Stomach (tissue), 9 donors: ENCODE results near the gene GAREM2. TPM values are rescaled to one million over a fixed set of nuclear protein-coding genes. Genes with fewer than 3 reads are reported as not detected.
A peak's percentile ranks its signal among the peaks of the same experiment; 100 is the strongest.

Experiments used
- DNase-seq, 2 donors: peaks; one replicate each; pipeline versions ENCODE4 v3.0.0 to v3.0.0-alpha.2; 2013 to 2019
- H3K27ac ChIP-seq, 5 donors: fragments of 200-600 bp in 4 of 5; sonication (generic) in 4 of 5; one replicate each; pipeline ENCODE4 v1.5.1; 2013 to 2019; ENCODE audit warnings: mild to moderate bottlenecking in 1 of 5, moderate library complexity in 1 of 5
- H3K27me3 ChIP-seq, 3 donors: fragments of 200-600 bp; sonication (generic); one replicate each; pipeline ENCODE4 v1.5.1; 2017 to 2019; ENCODE audit warnings: mixed run types in 1 of 3
- H3K36me3 ChIP-seq, 4 donors: fragments of 200-600 bp; sonication (generic); 1 replicate in 3 of 4; 2 replicates in 1 of 4; pipeline ENCODE4 v1.5.1; 2016 to 2019
- H3K4me1 ChIP-seq, 4 donors: fragments of 200-600 bp; sonication (generic); one replicate each; pipeline ENCODE4 v1.5.1; 2016 to 2019
- H3K4me3 ChIP-seq, 4 donors: fragments of 200-600 bp; sonication (generic) in 3 of 4; one replicate each; pipeline ENCODE4 v1.5.1; 2016 to 2019; ENCODE audit warnings: mild to moderate bottlenecking in 1 of 4
- H3K9me3 ChIP-seq, 4 donors: fragments of 200-600 bp; sonication (generic); one replicate each; pipeline ENCODE4 v1.5.1; 2016 to 2019
- EP300 ChIP-seq: sonication (generic); formaldehyde crosslinking; IDR thresholded peaks from one replicate; pipeline ENCODE4 v1.6.1; 2017; ENCODE audit warnings: antibody characterized with exemption
- POLR2A ChIP-seq, 4 donors: fragments of 450-650 bp; IDR thresholded peaks; one replicate each; pipeline ENCODE4 v1.6.1; 2016; ENCODE audit warnings: antibody characterized with exemption in 4 of 4, control low read depth in 2 of 4, mild to moderate bottlenecking in 1 of 4, moderate library complexity in 1 of 4
- POLR2AphosphoS5 ChIP-seq, 3 donors: sonication (generic); formaldehyde crosslinking; IDR thresholded peaks; one replicate each; pipeline ENCODE4 v1.6.1; 2016; ENCODE audit warnings: antibody characterized with exemption in 3 of 3
- WGBS, 5 donors: extraction: QIAGEN DNeasy Blood & Tissue Kit in 3 of 5; methylation state at CpG; one replicate each; pipeline versions ENCODE4 v1.1.5 to v1.1.7; 2013 to 2018; 5-methylcytosine and 5-hydroxymethylcytosine counted together
- intact Hi-C: fragments of 100-400 bp; cut with DNase I; formaldehyde crosslinking; loops from one replicate; pipeline ENCODE4 v1.15.1; 2023; ENCODE audit warnings: low total_unique reads
- polyA plus RNA-seq, 3 donors: library from polyadenylated mRNA; stranded (reverse); fragments of 200-250 nt; gene quantifications; one replicate each; pipeline ENCODE4 v1.2.3, GENCODE V29; 2013
- total RNA-seq, 5 donors: library from RNA; depleted of rRNA; stranded (reverse); fragments of >200 nt; gene quantifications; one replicate each; pipeline versions ENCODE4 v1.1.0 to v1.2.3, GENCODE V29; 2014 to 2016
- TF ChIP-seq, protein P1 (sequence below), 7 experiments: fragments of 450-650 bp in 4 of 7; fragments of 200-600 bp in 3 of 7; sonication (generic) in 3 of 7; IDR thresholded peaks; one replicate each; pipeline ENCODE4 v1.5.1; 2016 to 2019; ENCODE audit warnings: antibody characterized with exemption in 7 of 7, control low read depth in 2 of 7, mild to moderate bottlenecking in 1 of 7
- donor health status: healthy with polysubstance abuse.
- donor health status: Bipolar disorder and iron deficiency.
- donor health status: healthy.

Gene GAREM2
- total and polyA plus RNA-seq, 8 donors, result under 0.01 to 2.3 (median 1.2) TPM; not detected in 2

DNA sequence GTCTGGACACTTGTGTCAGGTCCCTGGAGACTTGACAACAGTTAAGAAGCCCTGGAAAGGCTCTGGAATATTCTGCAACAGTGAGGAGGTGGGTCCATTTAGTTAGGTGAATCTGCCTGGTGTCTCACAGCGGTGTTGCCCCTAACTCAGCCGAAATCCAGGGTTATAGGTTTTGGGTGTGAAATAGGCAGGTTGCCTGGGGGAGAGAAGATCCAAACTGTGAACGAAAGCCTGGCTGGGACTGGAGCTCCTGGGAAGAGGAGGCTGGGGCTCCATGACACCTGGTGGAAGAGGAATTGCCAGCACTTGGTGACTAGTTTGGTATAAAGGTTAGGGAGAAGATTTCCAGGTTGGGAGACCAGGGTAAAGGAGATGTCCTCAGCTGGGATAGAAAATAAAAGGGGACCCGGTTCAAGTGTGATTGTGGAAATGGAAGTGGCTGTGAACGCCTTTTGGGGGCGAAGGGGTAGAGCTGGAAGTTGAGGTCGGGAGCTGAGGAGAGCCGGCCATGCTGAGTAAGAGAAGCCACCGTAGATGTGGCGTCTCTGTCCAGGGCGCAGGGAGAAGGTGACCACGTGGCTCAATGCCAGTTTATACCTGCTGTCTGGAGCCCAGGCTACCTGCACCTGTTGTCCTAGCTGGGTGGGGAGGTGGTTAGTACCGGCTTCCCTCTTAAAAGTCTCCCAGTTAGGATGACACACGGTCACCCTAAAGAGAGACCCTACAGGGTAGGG is 3.0 kb upstream of the GAREM2 start:
- Histone ChIP-seq H3K27me3 (peaks cover 10 to 39% (median 25%) of the 10 kb centered on the region in 3 donors), H3K4me3 (no peak overlapping the region), H3K27ac (no peak overlapping the region), H3K9me3 (no peaks in the 10 kb centered on the region), H3K36me3 (no peaks in the 10 kb centered on the region), H3K4me1 (peaks cover 14 to 21% (median 16%) of the 10 kb centered on the region in 4 donors)
- DNase-seq, result no peak
- no peak for TF ChIP-seq POLR2A (IDR thresholded peaks at IDR 0.05)
- no peak for TF ChIP-seq EP300
- TF ChIP-seq POLR2AphosphoS5 (IDR thresholded peaks at IDR 0.05), result no peak
- TF ChIP-seq, protein P1, sequence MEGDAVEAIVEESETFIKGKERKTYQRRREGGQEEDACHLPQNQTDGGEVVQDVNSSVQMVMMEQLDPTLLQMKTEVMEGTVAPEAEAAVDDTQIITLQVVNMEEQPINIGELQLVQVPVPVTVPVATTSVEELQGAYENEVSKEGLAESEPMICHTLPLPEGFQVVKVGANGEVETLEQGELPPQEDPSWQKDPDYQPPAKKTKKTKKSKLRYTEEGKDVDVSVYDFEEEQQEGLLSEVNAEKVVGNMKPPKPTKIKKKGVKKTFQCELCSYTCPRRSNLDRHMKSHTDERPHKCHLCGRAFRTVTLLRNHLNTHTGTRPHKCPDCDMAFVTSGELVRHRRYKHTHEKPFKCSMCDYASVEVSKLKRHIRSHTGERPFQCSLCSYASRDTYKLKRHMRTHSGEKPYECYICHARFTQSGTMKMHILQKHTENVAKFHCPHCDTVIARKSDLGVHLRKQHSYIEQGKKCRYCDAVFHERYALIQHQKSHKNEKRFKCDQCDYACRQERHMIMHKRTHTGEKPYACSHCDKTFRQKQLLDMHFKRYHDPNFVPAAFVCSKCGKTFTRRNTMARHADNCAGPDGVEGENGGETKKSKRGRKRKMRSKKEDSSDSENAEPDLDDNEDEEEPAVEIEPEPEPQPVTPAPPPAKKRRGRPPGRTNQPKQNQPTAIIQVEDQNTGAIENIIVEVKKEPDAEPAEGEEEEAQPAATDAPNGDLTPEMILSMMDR (IDR thresholded peaks at IDR 0.05), result no peak
- WGBS, 5 donors, result 78 to 83% (median 82%) methylated on average over 14 of the region's 14 CpGs
- intact Hi-C loops, result no loop called here

DNA sequence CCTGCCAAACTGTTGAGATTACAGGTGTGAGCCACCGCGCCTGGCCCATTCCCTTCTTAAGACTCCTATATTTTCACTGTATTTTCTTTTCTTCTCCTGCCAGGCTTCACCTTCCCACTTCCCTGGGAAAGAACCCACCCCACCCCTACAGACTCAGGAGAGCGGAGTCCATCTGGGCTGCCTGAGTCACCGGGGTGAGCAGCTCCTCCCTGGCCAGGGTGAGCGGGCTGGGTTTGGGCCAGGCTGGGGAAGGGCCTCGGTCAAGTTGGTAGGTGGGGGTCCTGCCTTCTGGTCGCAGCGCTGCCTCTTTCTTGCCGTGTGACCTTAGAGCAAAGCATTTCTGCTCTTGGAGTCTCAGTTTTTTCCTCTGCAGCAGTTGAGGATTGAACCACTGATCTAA is 2.1 kb upstream of the GAREM2 start:
- Histone ChIP-seq H3K27me3 (peaks cover 10 to 48% (median 34%) of the 10 kb centered on the region in 3 donors), H3K36me3 (no peaks in the 10 kb centered on the region), H3K4me1 (peaks cover 14 to 21% (median 16%) of the 10 kb centered on the region in 4 donors), H3K27ac (no peak overlapping the region), H3K9me3 (no peaks in the 10 kb centered on the region), H3K4me3 (no peak overlapping the region)
- DNase-seq, result peak in 1 of 2 donors; percentile 38
- WGBS, 5 donors, result 73 to 90% (median 81%) methylated on average over 9 of the region's 9 CpGs
- TF ChIP-seq POLR2AphosphoS5 (IDR thresholded peaks at IDR 0.05) (no peak), EP300 (no peak), POLR2A (IDR thresholded peaks at IDR 0.05) (no peak)
- TF ChIP-seq, protein P1 (IDR thresholded peaks at IDR 0.05), result no peak
- intact Hi-C loops, result no loop called here

DNA sequence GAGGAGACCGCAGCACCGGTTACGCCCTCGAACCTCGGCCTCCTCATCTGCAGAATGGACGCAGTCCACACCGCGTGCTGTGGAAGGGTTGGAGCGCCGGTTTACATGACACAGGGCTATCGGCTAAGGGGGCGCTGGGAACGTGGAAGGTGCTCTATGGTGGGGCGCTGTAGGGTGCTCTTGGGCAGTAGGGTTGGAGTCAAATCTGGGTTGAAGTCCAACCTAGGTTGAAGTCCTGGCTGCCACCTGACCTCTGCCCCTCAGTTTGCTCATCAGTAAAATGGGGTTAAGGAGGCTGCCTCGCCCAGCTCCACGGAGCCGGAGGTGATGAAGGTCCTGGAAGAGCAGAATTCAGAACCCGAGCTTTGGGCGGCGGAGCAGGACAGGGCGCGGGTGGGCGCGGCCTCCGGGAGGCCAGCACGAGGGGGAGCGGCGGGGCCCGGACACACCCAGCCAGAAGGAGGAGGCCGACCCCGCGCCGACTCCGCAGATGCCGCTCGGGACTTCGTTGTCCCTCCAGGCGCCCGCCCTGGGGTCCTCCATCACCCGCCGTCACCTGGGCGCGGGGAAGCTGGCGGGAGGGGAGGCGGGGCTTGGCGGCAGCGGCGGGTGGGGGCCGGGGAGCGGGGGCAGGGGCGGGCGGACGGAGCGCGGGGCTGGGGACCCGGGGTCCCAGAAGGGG is 558 bp upstream of the GAREM2 start:
- peak in 1 of 2 donors; percentile 70 for DNase-seq
- peak overlapping the region; percentile 47 to 57 (median 52) for H3K4me3 ChIP-seq

More for the DNA sequence above, 558 bp upstream of the GAREM2 start:
- no peaks in the 10 kb centered on the region for H3K36me3 ChIP-seq
- TF ChIP-seq POLR2AphosphoS5 (IDR thresholded peaks at IDR 0.05) (no peak), POLR2A (IDR thresholded peaks at IDR 0.05) (no peak), EP300 (no peak)
- TF ChIP-seq, protein P1 (IDR thresholded peaks at IDR 0.05), result no peak
- peaks cover 14 to 21% (median 16%) of the 10 kb centered on the region in 4 donors for H3K4me1 ChIP-seq
- intact Hi-C loops, result no loop called here
- 20 to 43% (median 29%) methylated on average over 21 to 56 of the region's 56 CpGs for WGBS, 5 donors
- H3K27me3 ChIP-seq, result peaks cover 10 to 62% (median 35%) of the 10 kb centered on the region in 3 donors
- no peaks in the 10 kb centered on the region for H3K9me3 ChIP-seq
- H3K27ac ChIP-seq, result no peak overlapping the region
